Measurements from ENCODE around the gene CDK2AP2.

- TF ChIP-seq CTCF (IDR thresholded peaks at IDR 0.05) (no peak), POLR2A (IDR thresholded peaks at IDR 0.05) (no peak)
These were observed 33.2 kb upstream of the CDK2AP2 start for GRCh38 chr11:67541198-67541597.

Measured in body of pancreas (tissue), 4 donors.